Stimulated activated CD4-positive, alpha-beta T cell treated with anti-CD3 and anti-CD28 coated beads, TNF-alpha, amount 100 ng/mL, for 24 hours (primary cell): ENCODE results near the gene WNT7B.

ENCODE experiments used
- DNase-seq, 3 experiments: peaks; one replicate each; pipeline ENCODE4 v3.0.0-alpha.2; 2020; ENCODE audit warnings: low read depth in 3 of 3

WNT7B gene

GRCh38 chr22:45971408-45972028 is 5.4 kb downstream of the WNT7B start:
- DNase-seq = no peak

- no peak for DNase-seq
Measured at GRCh38 chr22:45970705-45971407, 6.1 kb downstream of the WNT7B start.

- no peak for DNase-seq
Measured at GRCh38 chr22:45969801-45970470, 7.0 kb downstream of the WNT7B start.

- no peak for DNase-seq
Measured at GRCh38 chr22:45969414-45969799, 7.6 kb downstream of the WNT7B start.

- no peak for DNase-seq
Measured at GRCh38 chr22:45968751-45969413, 8.1 kb downstream of the WNT7B start.

- DNase-seq = no peak
Measured at GRCh38 chr22:45968003-45968650, 8.8 kb downstream of the WNT7B start.

GRCh38 chr22:45966895-45967365 is 10.0 kb downstream of the WNT7B start:
- DNase-seq = no peak

GRCh38 chr22:45966320-45966894 is 10.6 kb downstream of the WNT7B start:
- no peak for DNase-seq

- no peak for DNase-seq
Measured at GRCh38 chr22:45965563-45965962, 11.4 kb downstream of the WNT7B start.

- DNase-seq = no peak
Measured at GRCh38 chr22:45964926-45965527, 11.9 kb downstream of the WNT7B start.

GRCh38 chr22:45964372-45964771 is 12.6 kb downstream of the WNT7B start:
- DNase-seq = no peak

- no peak for DNase-seq
Measured at GRCh38 chr22:45963821-45964220, 13.1 kb downstream of the WNT7B start.

GRCh38 chr22:45962756-45963324 is 14.1 kb downstream of the WNT7B start:
- no peak for DNase-seq

GRCh38 chr22:45962434-45962718 is 14.6 kb downstream of the WNT7B start:
- no peak for DNase-seq

- no peak for DNase-seq
Measured at GRCh38 chr22:45961679-45962433, 15.1 kb downstream of the WNT7B start.

- no peak for DNase-seq
Measured at GRCh38 chr22:45960477-45961386, 16.2 kb downstream of the WNT7B start.

GRCh38 chr22:45959719-45960476 is 17.1 kb downstream of the WNT7B start:
- no peak for DNase-seq

GRCh38 chr22:45958971-45959370 is 18.0 kb downstream of the WNT7B start:
- no peak for DNase-seq
